Mesenteric fat pad (tissue), 1 donor: ENCODE results near the gene TXNDC17. TPM values are rescaled to one million over a fixed set of nuclear protein-coding genes. Genes with fewer than 3 reads are reported as not detected.

Experiments
- DNase-seq: peaks from one replicate; pipeline ENCODE4 v3.0.0-alpha.2; 2020; ENCODE audit warnings: low spot score
- total RNA-seq: library from RNA; stranded (reverse); fragmentation: NEBNext Ultra II Directional; extraction: Animal tissue kit (Norgen Biotek cat#: 25700); gene quantifications from one replicate; pipeline ENCODE4 v1.2.1, GENCODE V29; 2021
- donor health status: DM: yes; HTN: yes; CAD: no.

Gene TXNDC17
- total RNA-seq, 1 donor from 2014 or later, result 71.2 TPM

DNA sequence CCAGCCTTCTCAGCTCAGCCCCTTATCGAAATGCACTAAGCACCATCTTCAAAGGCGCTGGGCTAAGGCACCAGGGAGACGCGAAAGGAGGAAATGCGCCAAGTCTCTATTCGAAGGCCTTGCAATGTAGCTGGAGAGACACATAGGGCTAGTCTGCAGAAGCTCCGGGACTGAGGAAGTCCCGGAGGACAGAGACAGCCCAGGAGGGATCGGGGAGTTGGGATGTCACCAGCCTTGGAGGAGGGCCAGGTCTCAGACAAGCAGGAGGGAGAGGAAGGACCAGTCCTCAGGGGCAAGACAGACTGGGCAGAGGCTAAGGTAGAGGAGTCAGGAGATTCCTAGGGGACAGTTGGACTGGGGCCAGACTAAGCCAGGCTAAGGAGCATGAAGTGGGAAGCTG lies 19.2 kb downstream of the TXNDC17 start:
- no peak for DNase-seq

DNA sequence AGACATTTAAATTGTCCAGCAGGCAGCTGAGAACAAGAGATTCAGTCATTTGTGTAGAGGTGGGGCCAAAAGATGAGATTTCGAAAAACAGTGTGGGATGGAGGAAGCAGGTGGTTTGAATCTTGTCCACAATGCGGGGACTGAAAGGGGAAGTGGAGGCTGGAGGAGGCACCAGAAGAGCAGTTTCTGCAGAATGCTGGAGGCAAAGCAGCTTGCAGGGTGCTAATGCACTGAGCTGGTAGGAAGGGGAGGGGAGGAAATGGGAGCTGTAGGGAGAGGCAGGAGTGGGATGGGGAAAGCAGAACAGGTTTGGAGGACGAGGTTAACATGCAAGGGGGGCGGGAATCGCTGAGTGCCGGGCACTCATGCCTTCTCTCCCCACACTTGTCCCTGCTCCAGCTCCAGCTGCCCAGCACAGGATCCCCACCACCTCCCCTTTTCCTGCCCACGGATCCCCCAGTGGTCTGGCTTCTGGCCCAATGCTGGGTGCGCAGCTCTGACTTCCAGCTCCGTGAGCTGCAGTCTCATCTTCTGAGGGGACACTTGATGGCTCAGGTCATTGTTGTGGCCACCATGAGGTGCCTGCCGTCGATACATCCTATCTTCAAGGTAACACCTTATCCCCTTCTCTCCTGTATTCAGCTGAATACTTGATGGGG lies 20.1 kb downstream of the TXNDC17 start:
- DNase-seq, result peak; percentile 83

DNA sequence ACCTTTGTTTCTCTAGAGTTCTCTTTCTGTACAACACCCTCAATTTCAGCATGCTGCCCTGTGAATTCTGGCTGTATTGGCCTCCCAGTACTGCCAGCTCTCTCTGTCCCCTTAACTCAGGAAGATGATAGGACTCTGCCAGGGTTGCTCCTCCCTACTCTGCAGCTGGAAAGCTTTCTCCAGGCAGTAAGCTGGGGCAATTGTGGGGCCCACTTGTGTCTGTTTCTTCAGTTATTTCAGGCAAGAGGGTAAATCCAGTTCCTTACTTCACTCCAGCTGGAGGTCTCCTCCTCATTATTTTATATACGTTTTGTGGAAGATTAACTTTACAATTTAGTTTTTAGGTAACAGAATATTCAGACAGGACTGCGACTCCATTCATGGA lies 20.6 kb downstream of the TXNDC17 start:
- peak; percentile 33 for DNase-seq

DNA sequence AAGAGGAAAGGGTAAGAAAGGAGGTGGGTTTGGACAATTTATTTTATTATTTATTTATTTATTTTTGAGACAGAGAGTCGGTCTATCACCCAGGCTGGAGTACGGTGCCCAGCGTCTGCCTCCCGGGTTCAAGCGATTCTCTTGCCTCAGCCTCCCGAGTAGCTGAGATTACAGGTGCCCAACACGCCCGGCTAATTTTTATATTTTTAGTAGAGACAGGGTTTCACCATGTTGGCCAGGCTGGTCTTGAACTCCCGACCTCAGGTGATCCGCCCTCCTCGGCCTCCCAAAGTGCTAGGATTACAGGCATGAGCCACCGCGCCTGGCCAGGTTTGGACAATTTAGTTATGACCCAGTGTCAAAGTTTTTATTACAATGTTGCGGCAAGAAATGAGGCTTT lies 22.3 kb downstream of the TXNDC17 start:
- peak; percentile 43 for DNase-seq

- DNase-seq, result peak; percentile 89
These were observed 25.2 kb downstream of the TXNDC17 start for GRCh38 chr17:6666077-6666521.

DNA sequence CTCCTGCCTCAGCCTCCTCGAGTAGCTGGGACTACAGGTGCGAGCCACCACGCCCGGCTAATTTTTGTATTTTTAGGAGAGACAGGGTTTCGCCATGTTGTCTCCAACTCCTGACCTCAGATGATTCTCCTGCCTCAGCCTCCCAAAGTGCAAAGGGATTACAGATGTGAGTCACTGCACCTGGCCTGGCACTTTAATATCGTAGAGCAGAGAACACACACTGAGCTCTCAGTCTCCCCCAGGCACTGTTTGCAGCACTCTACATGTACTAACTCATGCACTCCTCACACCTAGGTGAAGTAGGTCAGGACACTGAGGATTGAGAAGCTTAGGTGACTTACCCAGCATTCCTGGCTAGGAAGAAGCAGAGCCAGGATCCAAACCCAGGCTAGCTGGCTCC lies 25.7 kb downstream of the TXNDC17 start:
- peak; percentile 57 for DNase-seq

DNA sequence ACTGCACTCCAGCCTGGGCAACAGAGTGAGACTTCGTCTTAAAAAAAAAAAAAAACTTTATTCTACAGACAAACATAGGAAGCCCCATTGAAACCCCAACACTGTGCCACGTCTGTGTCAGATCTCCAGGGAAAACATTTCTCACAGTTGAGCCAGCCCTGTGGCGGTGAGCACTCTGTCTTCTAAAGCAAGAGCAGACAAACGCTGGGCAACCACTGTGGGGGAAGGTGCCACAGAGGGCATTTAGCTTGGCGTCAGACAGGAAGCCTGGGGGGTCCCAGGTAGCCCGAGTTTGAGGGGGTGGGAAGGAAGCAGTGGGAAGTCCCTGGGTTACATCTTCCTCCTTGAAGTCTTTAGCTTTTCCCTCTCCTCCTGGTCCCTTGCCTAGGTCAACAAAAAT lies 26.7 kb downstream of the TXNDC17 start:
- peak; percentile 79 for DNase-seq

DNA sequence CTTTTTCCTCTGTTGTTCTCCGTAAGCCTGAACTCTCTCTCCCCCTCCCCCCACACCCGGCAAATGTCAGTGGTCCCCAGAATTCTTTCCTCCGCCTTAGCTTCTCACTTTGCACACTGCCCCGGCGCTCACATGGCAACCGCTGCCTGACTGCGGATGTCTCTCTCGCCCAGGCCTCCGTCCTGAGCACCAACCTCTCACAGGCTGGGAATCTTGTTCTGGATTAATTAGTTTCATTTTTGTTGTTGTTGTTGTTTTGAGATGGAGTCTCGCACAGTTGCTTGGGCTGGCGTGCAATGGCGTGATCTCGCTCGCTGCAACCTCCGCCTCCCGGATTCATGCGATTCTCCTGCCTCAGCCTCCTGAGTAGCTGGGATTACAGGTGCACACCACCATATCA lies 27.4 kb downstream of the TXNDC17 start:
- peak; percentile 83 for DNase-seq

- DNase-seq, result peak; percentile 51
These were observed 28.0 kb downstream of the TXNDC17 start for GRCh38 chr17:6668727-6669425.

GRCh38 chr17:6669479-6670212 lies 28.8 kb downstream of the TXNDC17 start:
- peak; percentile 71 for DNase-seq

- no peak for DNase-seq
These were observed 29.7 kb downstream of the TXNDC17 start for GRCh38 chr17:6670571-6670970.

GRCh38 chr17:6670999-6671398 lies 30.1 kb downstream of the TXNDC17 start:
- DNase-seq, result peak; percentile 75

DNA sequence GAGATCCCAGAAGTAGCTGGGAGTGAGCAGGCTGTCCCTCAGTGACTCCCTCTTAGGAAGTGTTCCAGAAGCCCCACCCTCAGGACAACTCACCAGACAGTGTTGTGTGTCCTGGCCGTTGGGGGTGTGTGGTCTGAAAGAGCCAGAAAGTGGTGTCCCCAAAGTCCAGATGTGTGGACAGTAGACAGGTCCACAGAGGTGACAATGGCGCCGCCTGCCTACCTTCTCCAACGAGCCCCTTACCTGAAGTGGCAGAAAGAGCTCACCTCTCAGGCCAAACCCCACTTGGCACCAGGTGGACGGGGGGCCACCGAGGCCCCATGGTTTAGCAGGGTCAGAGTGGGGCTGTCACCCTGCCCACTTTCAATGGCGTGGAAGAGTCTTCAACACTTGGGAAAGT lies 30.6 kb downstream of the TXNDC17 start:
- DNase-seq, result peak; percentile 88

- no peak for DNase-seq
These were observed 33.7 kb downstream of the TXNDC17 start for GRCh38 chr17:6674586-6674985.

DNA sequence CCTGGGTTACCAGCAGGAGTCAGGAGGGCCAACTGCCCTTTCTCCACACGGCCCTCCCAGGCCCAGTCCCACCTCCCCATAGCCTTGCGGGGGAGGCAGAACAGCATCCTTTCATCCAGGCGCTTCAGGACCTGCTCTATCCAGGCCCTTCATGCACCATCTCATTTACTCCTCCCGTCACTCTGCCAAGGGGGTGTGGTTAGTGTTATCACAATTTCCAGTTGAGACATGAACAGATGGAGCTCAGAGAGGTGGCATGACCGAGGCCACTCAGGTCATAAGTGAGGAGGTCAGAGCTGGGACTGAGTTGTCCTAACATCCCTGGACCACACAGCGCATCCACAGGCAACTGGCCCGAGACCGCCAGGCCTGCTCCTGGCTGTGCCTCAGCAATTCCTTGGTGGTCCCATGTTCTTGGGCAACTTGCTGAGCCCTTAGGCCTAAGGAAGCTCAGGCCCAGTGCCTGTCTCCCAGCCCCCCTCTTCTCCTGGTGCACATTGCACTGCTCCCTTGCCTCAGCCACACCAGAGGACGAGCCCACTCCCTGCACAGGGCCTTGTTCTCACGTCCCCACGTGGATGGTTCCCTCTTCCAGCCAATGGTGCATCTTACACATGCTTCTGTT lies 34.5 kb downstream of the TXNDC17 start:
- no peak for DNase-seq

DNA sequence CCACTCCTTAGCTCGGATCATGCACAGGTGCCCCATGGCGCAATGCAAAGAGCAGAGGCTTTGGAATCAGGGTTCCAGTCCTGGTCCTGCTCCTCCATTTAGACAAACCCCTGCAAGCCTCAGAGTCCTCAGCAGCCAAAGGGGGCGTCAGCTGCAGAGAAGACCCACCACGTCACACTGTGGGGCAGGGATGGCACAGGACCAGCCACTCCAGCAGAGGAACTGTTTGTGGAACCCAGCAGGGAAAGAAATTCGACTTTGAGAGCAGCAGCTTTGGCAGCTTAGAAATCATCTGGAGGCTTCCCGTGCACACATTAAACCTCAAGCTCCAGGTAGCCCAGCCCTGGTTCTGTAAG lies 35.9 kb downstream of the TXNDC17 start:
- DNase-seq, result no peak

- DNase-seq, result no peak
These were observed 36.4 kb downstream of the TXNDC17 start for GRCh38 chr17:6677158-6677831.

- DNase-seq, result no peak
These were observed 37.1 kb downstream of the TXNDC17 start for GRCh38 chr17:6677946-6678345.

- no peak for DNase-seq
These were observed 38.4 kb downstream of the TXNDC17 start for GRCh38 chr17:6679241-6679640.

GRCh38 chr17:6681176-6681575 lies 40.3 kb downstream of the TXNDC17 start:
- DNase-seq, result no peak

DNA sequence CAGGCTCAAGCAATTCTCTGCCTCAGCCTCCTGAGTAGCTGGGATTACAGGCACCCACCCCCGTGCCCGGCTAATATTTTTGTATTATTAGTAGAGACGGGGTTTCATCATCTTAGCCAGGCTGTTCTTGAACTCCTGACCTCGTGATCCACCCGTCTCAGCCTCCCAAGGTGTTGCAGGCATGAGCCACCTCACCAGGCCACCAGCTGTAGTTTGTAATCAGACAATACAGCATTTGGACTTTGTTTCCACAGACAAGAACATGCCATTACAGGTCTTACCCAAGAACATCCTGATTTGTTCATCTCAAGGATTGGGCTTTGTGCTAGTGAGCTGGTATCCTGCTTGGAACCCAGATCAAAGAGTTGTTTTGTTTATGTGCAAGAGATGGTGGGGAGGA lies 40.8 kb downstream of the TXNDC17 start:
- DNase-seq, result no peak
